ENCODE data around the gene KLHL2. TPM values are rescaled to one million over a fixed set of nuclear protein-coding genes. Genes with fewer than 3 reads are reported as not detected.

Gene KLHL2
- total RNA-seq: 10 to 100 TPM; 39.7 to 46.1 TPM

GRCh38 chr4:165207431-165208220 lies at the start of gene KLHL2:
TSS of gene KLHL2 (plus strand) at chr4:165207561. CDS start at chr4:165207877, 316 bp downstream.

DNA sequence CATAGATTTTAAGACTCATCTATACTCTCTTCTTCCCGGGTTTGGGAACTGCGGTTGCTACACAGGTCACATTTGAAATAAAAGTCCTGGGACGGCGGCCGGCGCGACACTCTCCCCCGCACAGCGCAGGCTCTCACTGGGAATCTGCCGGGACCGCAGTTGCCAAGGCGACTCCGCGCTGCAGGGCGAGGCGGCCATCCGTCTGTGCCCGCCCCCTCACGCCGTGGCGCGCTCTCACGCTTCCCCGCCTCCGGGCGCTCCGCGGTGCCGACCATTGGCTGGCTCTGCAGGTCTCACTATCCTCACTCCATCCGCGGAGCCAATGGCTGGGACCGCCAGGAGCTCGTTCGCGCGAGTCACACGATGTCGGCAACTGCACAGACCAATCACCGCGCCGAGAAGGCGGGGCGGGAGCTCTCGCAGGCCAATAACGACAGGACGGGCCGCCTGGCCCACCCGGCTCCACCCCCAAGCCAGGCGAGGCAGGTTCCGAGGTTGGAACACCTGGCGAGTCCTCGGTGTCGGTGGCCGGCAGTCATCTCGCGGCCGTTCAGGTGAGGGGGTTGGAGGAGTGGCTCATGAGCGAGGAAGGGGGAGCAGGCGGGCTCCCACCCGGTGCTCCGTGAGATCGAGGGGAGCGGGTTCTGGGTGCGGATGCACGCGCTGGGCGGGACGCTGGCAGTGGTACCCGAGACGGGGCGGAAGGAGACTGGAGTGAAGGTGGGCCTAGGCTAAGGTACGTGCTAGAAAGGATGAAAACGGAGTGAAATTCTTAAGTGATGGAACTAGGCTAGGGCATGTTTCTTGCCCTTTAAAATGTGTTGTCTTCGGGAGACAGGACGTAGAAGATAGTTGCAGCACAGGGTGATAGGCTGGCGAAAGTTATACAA lies 120.1 kb downstream of the KLHL2 start, which contains the start of gene MSMO1:
TSS of gene MSMO1 (plus strand) at position 459 of the 890 bp plus-strand sequence. CDS start 5,702 bp downstream, outside the sequence.

Other genes starting within 250 kb of the KLHL2 start
- gene TRIM61, start 229.9 kb upstream of the KLHL2 start, total RNA-seq: 1 to 10 TPM; 1.2 to 1.9 TPM
- not detected for gene TRIM60, start 175.6 kb upstream of the KLHL2 start, total RNA-seq
- gene TRIM75, start 153.7 kb upstream of the KLHL2 start, total RNA-seq: not detected
- gene TMEM192, start 94.7 kb upstream of the KLHL2 start, total RNA-seq: 1 to 10 TPM; 8.8 to 9.7 TPM
- gene MSMO1, start 120.1 kb downstream of the KLHL2 start, total RNA-seq: 10 to 100 TPM; 76.6 to 76.7 TPM
- not detected for gene CPE, start 171.4 kb downstream of the KLHL2 start, total RNA-seq

Measured in activated naive CD4-positive, alpha-beta T cell treated with anti-CD3 and anti-CD28 coated beads, Interleukin-2, amount 10 ng/mL, durations not matched to agents 5 hours and 36 hours (primary cell).